HUES64 (cell line): Measurements from ENCODE around the gene SLC8B1.

Experiments
- H3K27ac ChIP-seq: 2 replicates; pipeline ENCODE4 v1.7.0; 2013; ENCODE audit warnings: low read depth, low read length, inconsistent platforms
- H3K27me3 ChIP-seq: 2 replicates; pipeline ENCODE4 v1.6.1; 2013; ENCODE audit warnings: mild to moderate bottlenecking, low read length; ENCODE audit not compliant: insufficient read depth
- H3K36me3 ChIP-seq: 2 replicates; pipeline ENCODE4 v1.6.1; 2013; ENCODE audit warnings: mild to moderate bottlenecking, low read length; ENCODE audit not compliant: insufficient read depth
- H3K4me1 ChIP-seq: 2 replicates; pipeline ENCODE4 v1.6.1; 2013; ENCODE audit warnings: mild to moderate bottlenecking, low read length, moderate library complexity; ENCODE audit not compliant: insufficient read depth
- H3K4me3 ChIP-seq: 2 replicates; pipeline ENCODE4 v1.5.1; 2013; ENCODE audit warnings: mild to moderate bottlenecking, low read length, moderate library complexity
- H3K9ac ChIP-seq: 2 replicates; pipeline ENCODE4 v1.6.1; 2013; ENCODE audit warnings: mild to moderate bottlenecking, low read depth, low read length
- H3K9me3 ChIP-seq: 2 replicates; pipeline ENCODE4 v1.6.1; 2013; ENCODE audit warnings: low read depth, low read length; ENCODE audit not compliant: insufficient read depth
- WGBS: fragments of 150-250, 120-280 bp; methylation state at CpG from one replicate; pipeline ENCODE4 v1.1.7; 2013; ENCODE audit warnings: missing lambda C conversion rate; 5-methylcytosine and 5-hydroxymethylcytosine counted together

The SLC8B1 gene

DNA sequence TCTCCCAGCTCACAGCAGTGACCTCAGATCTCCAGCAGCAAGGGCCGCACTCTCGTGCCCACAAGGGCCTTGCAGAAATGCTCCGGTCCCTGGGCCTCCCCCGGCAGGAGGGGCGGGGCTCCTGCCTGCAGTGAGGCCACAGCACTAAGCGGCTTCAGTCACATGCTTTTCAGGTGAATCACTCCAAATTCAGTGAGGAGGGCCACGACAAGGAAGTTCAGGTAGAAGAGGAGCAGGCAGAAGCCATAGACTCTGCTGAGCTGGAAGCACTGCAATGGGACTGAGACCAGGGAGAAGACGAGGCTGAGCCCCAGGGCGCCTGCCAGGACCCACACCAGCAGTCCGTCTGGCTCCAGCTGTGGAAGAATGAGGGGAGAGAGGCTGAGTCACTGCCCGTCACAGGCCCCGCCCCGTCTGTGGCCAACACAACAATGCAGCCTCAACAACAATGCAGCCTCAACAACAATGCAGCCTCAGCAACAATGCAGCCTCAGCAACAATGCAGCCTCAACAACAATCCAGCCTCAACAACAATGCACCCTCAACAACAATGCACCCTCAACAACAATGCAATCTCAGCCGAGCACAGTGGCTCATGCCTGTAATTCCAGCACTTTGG is 35.2 kb downstream of the SLC8B1 start:
- Histone ChIP-seq H3K36me3 (0 out of 2 replicates have a peak, but pooled peaks cover 2% of the 10 kb centered on the region), H3K27ac (peak overlapping the region; percentile 38), H3K9me3 (no peaks in the 10 kb centered on the region), H3K4me3 (no peak overlapping the region), H3K27me3 (no peaks in the 10 kb centered on the region), H3K4me1 (peaks cover 17% of the 10 kb centered on the region), H3K9ac (peak overlapping the region; percentile 29; the same call in 1 of the 2 replicates)
- WGBS = 47% methylated on average over 14 of the region's 14 CpGs

- H3K36me3 ChIP-seq = peaks cover 4% of the 10 kb centered on the region; the same call in 1 of the 2 replicates
- H3K4me3 ChIP-seq = no peak overlapping the region
- H3K27me3 ChIP-seq = no peaks in the 10 kb centered on the region
- WGBS = 92% methylated on average over 20 of the region's 20 CpGs
- H3K9me3 ChIP-seq = no peaks in the 10 kb centered on the region
- 0 out of 2 replicates have a peak overlapping the region, but pooled peaks have one; percentile 29 for H3K9ac ChIP-seq
- H3K4me1 ChIP-seq = peaks cover 17% of the 10 kb centered on the region
- peak overlapping the region; percentile 38 for H3K27ac ChIP-seq
These were observed 35.9 kb downstream of the SLC8B1 start for GRCh38 chr12:113298861-113299545.

GRCh38 chr12:113298472-113298817 is 36.5 kb downstream of the SLC8B1 start:
- Histone ChIP-seq H3K27me3 (no peaks in the 10 kb centered on the region), H3K27ac (no peak overlapping the region), H3K9me3 (no peaks in the 10 kb centered on the region), H3K9ac (no peak overlapping the region), H3K36me3 (peaks cover 5% of the 10 kb centered on the region), H3K4me1 (peaks cover 15% of the 10 kb centered on the region), H3K4me3 (no peak overlapping the region)
- 96% methylated on average over 5 of the region's 5 CpGs for WGBS

- Histone ChIP-seq H3K27ac (no peak overlapping the region), H3K36me3 (peaks cover 11% of the 10 kb centered on the region), H3K4me3 (no peak overlapping the region), H3K27me3 (no peaks in the 10 kb centered on the region), H3K4me1 (peaks cover 12% of the 10 kb centered on the region), H3K9me3 (no peaks in the 10 kb centered on the region), H3K9ac (no peak overlapping the region)
- 90% methylated on average over 13 of the region's 13 CpGs for WGBS
These were observed 37.1 kb downstream of the SLC8B1 start for GRCh38 chr12:113297621-113298471.

DNA sequence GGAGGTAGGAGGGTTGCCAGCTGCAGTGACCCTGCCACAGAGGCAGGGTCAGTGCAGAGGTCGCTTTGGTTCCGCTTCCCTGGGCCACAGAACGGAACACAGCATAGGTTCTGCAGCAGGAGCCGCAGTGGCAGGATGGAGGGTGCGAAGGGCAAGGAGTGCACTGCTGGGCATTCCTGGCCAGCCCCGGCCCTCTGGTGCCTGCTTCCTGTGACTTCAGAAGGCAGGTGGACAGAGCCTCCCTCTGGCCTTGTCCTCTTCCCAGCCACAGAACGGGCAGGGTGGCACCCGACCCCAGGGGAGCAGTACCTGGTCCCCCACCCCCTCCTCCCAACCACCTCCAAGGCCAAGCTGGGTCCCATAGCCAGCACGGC is 37.7 kb downstream of the SLC8B1 start:
- H3K9me3 ChIP-seq = no peaks in the 10 kb centered on the region
- H3K4me3 ChIP-seq = no peak overlapping the region
- no peak overlapping the region for H3K9ac ChIP-seq
- 91% methylated on average over 9 of the region's 9 CpGs for WGBS
- H3K27ac ChIP-seq = no peak overlapping the region
- H3K27me3 ChIP-seq = no peaks in the 10 kb centered on the region
- H3K4me1 ChIP-seq = peaks cover 12% of the 10 kb centered on the region
- peaks cover 15% of the 10 kb centered on the region for H3K36me3 ChIP-seq

GRCh38 chr12:113296557-113297213 is 38.2 kb downstream of the SLC8B1 start:
- peaks cover 8% of the 10 kb centered on the region for H3K4me1 ChIP-seq
- no peak overlapping the region for H3K4me3 ChIP-seq
- no peak overlapping the region for H3K27ac ChIP-seq
- no peak overlapping the region for H3K9ac ChIP-seq
- peaks cover 15% of the 10 kb centered on the region for H3K36me3 ChIP-seq
- H3K27me3 ChIP-seq = no peaks in the 10 kb centered on the region
- WGBS = 96% methylated on average over 23 of the region's 23 CpGs
- no peaks in the 10 kb centered on the region for H3K9me3 ChIP-seq

DNA sequence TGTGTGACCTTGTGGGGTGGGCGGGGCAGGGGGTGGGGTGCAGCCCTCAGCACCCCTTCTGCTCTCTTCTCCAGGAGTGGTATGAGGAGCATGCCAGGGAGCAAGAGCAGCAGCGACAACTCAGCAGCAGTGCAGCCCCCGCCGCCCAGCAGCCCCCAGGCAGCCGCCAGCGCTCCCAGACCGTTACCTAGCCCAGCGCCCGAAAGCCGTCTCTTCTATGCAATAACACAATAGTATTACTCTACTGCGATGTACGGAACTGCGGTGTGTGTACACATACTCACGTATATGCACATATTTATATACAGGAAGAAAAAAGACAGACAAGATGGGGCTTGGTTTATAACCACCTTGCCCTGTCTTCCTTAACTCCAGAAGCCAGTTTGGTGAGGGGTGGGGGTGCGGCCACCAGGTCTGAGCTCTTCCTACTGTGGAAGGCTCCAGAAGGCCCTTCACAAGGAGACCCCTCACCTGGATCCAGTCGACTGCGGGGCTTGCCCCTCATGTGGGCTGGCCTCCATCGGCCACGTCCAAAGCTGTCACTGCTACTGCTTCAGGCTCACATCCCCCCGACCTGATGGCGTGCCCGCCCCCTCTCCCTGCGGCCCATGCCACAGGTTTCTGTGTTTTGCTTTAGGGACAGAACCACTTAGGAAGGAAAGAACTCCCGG is 38.9 kb downstream of the SLC8B1 start:
- Histone ChIP-seq H3K9me3 (no peaks in the 10 kb centered on the region), H3K9ac (no peak overlapping the region), H3K27me3 (no peaks in the 10 kb centered on the region), H3K27ac (no peak overlapping the region), H3K4me1 (peaks cover 8% of the 10 kb centered on the region), H3K4me3 (no peak overlapping the region), H3K36me3 (peaks cover 18% of the 10 kb centered on the region)
- 93% methylated on average over 24 of the region's 24 CpGs for WGBS

DNA sequence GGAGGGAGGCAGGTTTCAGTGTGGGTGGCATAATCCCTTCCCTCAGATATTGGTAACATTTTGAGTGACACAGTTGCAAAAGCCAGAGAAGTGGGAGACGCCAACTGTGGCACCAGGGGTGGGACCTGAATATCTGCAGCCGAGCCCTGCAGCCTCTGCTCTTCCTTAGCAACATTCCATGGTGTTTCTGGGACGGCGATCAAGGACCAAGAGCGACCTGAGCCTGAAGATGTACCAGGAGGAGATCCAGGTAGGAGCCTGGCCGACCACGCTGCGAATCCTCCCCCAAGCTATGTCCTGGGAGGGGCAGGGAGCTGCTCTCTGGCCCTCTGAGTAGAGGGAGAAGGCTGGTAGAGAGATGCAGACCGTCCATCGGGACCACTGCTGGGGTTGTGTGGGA is 41.8 kb downstream of the SLC8B1 start:
- H3K27me3 ChIP-seq = no peaks in the 10 kb centered on the region
- no peaks in the 10 kb centered on the region for H3K9me3 ChIP-seq
- H3K9ac ChIP-seq = no peak overlapping the region
- no peaks in the 10 kb centered on the region for H3K4me1 ChIP-seq
- peaks cover 19% of the 10 kb centered on the region for H3K36me3 ChIP-seq
- no peak overlapping the region for H3K27ac ChIP-seq
- 94% methylated on average over 10 of the region's 10 CpGs for WGBS
- H3K4me3 ChIP-seq = no peak overlapping the region

DNA sequence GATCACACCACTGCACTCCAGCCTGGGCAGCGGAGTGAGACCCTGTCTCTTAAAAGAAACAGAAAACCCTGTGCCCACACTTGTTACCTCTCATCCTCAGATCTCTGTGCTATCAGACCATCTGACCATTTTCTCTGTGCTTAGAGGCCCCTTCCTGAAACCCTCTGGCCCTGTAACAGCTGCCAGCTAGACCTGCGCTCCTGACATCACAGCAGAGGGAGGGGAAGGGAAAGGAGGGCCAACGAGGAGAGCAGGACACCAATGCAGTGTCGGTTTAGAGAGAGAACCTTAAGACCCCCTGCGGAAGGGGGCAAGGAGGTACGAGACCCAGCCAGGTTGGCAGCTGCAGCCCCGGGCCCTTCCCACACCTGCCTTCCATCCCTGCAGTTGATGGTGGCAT is 42.4 kb downstream of the SLC8B1 start:
- Histone ChIP-seq H3K27ac (no peak overlapping the region), H3K36me3 (peaks cover 19% of the 10 kb centered on the region)
- WGBS = 94% methylated on average over 7 of the region's 7 CpGs

GRCh38 chr12:113292091-113292490 is 42.8 kb downstream of the SLC8B1 start:
- Histone ChIP-seq H3K27ac (no peak overlapping the region), H3K4me3 (no peak overlapping the region), H3K4me1 (no peaks in the 10 kb centered on the region), H3K9me3 (no peaks in the 10 kb centered on the region), H3K27me3 (no peaks in the 10 kb centered on the region), H3K36me3 (peaks cover 19% of the 10 kb centered on the region), H3K9ac (no peak overlapping the region)
- 92% methylated on average over 6 of the region's 6 CpGs for WGBS

More for the DNA sequence above, 42.4 kb downstream of the SLC8B1 start:
- Histone ChIP-seq H3K27me3 (no peaks in the 10 kb centered on the region), H3K4me3 (no peak overlapping the region), H3K4me1 (no peaks in the 10 kb centered on the region), H3K9ac (no peak overlapping the region), H3K9me3 (no peaks in the 10 kb centered on the region)
